HepG2 (cell line): ENCODE results near the gene EYA3. TPM values are rescaled to one million over a fixed set of nuclear protein-coding genes. Genes with fewer than 3 reads are reported as not detected.

Experiments used
- ATAC-seq: fragments of 200-7000 bp; cut with Tn5 transposase; 3 replicates; pipeline ENCODE4 v1.9.1; 2020; ENCODE audit warnings: mild to moderate bottlenecking, moderate library complexity
- BruUV-seq: library from RNA; stranded (reverse); fragments of 400-500 nt; replicated peaks from 2 replicates; lab custom pipeline; 2021; lab: Mats Ljungman, UMichigan
- CTCF ChIA-PET: fragments of 300-600 bp; formaldehyde crosslinking; extraction: SDS; loops from one replicate; lab custom pipeline; 2021; ENCODE audit warnings: low total read pairs, inconsistent platforms, low intra/inter-chr PET ratio; lab: Yijun Ruan, JAX
- POLR2A ChIA-PET: fragments of 350-600 bp; sonication (Branson Sonifier 250); formaldehyde crosslinking; loops from one replicate; lab custom pipeline; 2020; ENCODE audit warnings: antibody characterized with exemption, inconsistent platforms; lab: Yijun Ruan, JAX
- DNase-seq: peaks from one replicate; pipeline ENCODE4 v3.0.0-alpha.2; 2015; ENCODE audit warnings: low spot score
- FAIRE-seq: peaks from 3 replicates; lab custom pipeline; 2011; peaks lifted over from hg19 to GRCh38; lab: Jason Lieb, UNC
- H2AFZ ChIP-seq: one replicate; pipeline ENCODE4 v1.6.1; 2011; ENCODE audit warnings: low read length, inconsistent platforms
- H3K27ac ChIP-seq: fragments of 300-600 bp; 3 replicates; pipeline ENCODE4 v1.8.0; 2011; ENCODE audit warnings: mixed run types, mild to moderate bottlenecking, mixed read lengths, low read length, inconsistent platforms; ENCODE audit not compliant: insufficient read depth; ENCODE audit errors: extremely low read length
- H3K27me3 ChIP-seq, 2 experiments: fragments of 200-600 bp in 1 of 2; 2 replicates in 1 of 2; 3 replicates in 1 of 2; pipeline versions ENCODE4 v1.6.0 to v1.8.0; 2011; ENCODE audit warnings: low read length in 2 of 2, mild to moderate bottlenecking in 2 of 2, moderate library complexity in 2 of 2, inconsistent platforms in 1 of 2; ENCODE audit not compliant: insufficient read depth in 2 of 2, control insufficient read depth in 1 of 2
- H3K36me3 ChIP-seq, 2 experiments: fragments of 200-600 bp in 1 of 2; replicated peaks in 1 of 2; 2 replicates in 1 of 2; 3 replicates in 1 of 2; pipeline versions ENCODE4 v1.5.1 to v1.8.0; 2011; ENCODE audit warnings: low read length in 2 of 2, inconsistent platforms in 1 of 2; ENCODE audit not compliant: insufficient read depth in 2 of 2, control insufficient read depth in 1 of 2
- H3K4me1 ChIP-seq: 2 replicates; pipeline ENCODE4 v1.5.1; 2012; ENCODE audit warnings: low read length, inconsistent platforms; ENCODE audit not compliant: insufficient read depth
- H3K4me2 ChIP-seq: 2 replicates; pipeline ENCODE4 v1.6.0; 2011; ENCODE audit warnings: low read depth, low read length, inconsistent platforms
- H3K4me3 ChIP-seq, 3 experiments: fragments of 200-600 bp in 1 of 3; sonication (generic), shearing (Covaris generic) in 1 of 3; replicated peaks in 1 of 3; 2 replicates each; pipeline ENCODE4 v1.5.1; 2011 to 2016; ENCODE audit warnings: low read length in 3 of 3, inconsistent platforms in 2 of 3, low read depth in 2 of 3, mild to moderate bottlenecking in 2 of 3, control low read depth in 1 of 3, mixed read lengths in 1 of 3; ENCODE audit not compliant: insufficient read depth in 1 of 3
- H3K79me2 ChIP-seq: one replicate; pipeline ENCODE4 v1.6.1; 2011; ENCODE audit warnings: low read length, inconsistent platforms; ENCODE audit not compliant: insufficient read depth
- H3K9ac ChIP-seq: 2 replicates; pipeline ENCODE4 v1.6.0; 2011; ENCODE audit warnings: mild to moderate bottlenecking, low read depth, low read length, inconsistent platforms; ENCODE audit not compliant: insufficient read depth
- H3K9me3 ChIP-seq: 2 replicates; pipeline ENCODE4 v1.5.1; 2012; ENCODE audit warnings: mild to moderate bottlenecking, low read length
- H4K20me1 ChIP-seq: 2 replicates; pipeline ENCODE4 v1.6.0; 2011; ENCODE audit warnings: inconsistent platforms, mild to moderate bottlenecking, low read length, moderate library complexity; ENCODE audit not compliant: insufficient read depth
- ADNP ChIP-seq: sonication (generic); formaldehyde crosslinking; IDR thresholded peaks from 2 replicates; pipeline ENCODE4 v1.4.0; 2020; ENCODE audit warnings: missing genetic modification reagents
- CBFB ChIP-seq: sonication (generic); formaldehyde crosslinking; IDR thresholded peaks from 2 replicates; pipeline ENCODE4 v1.4.0; 2020; ENCODE audit warnings: missing genetic modification reagents
- E2F2 ChIP-seq: sonication (generic); formaldehyde crosslinking; IDR thresholded peaks from 2 replicates; pipeline ENCODE4 v1.4.0; 2020; ENCODE audit warnings: missing genetic modification reagents, borderline replicate concordance
- NCOA2 ChIP-seq: sonication (generic); formaldehyde crosslinking; IDR thresholded peaks from 2 replicates; pipeline ENCODE4 v1.8.0; 2022; ENCODE audit warnings: inconsistent platforms
- ZNF652 ChIP-seq: IDR thresholded peaks from 2 replicates; pipeline ENCODE4 v1.6.1; 2016; ENCODE audit warnings: low read depth, borderline replicate concordance
- WGBS: methylation state at CpG from one replicate; pipeline ENCODE4 v1.1.6; 2017; ENCODE audit warnings: low lambda C conversion rate; 5-methylcytosine and 5-hydroxymethylcytosine counted together
- in situ Hi-C: cut with HindIII; loops from 2 replicates; pipeline ENCODE4 v1.10.0; 2017; ENCODE audit warnings: low pct_unique_long_range_greater_than_20kb; ENCODE audit not compliant: extremely low pct_ligation_motif_present
- intact Hi-C: fragments of 100-400 bp; cut with micrococcal nuclease; formaldehyde crosslinking; loops from one replicate; pipeline ENCODE4 v1.10.0; 2022; ENCODE audit not compliant: unreplicated experiment
- polyA plus RNA-seq, 8 experiments: library from polyadenylated mRNA; depleted of rRNA in 3 of 8; stranded (reverse) in 7 of 8; unstranded in 1 of 8; fragments of >200 nt; fragmentation: Illumina TruSeq in 4 of 8; extraction: Trizol in 4 of 8; gene quantifications; 2 replicates each; pipeline versions ENCODE4 v1.2.1 to v1.2.3, GENCODE V29; 2011 to 2016; ENCODE audit warnings: low read depth in 4 of 8, missing spikeins in 1 of 8, mixed read lengths in 1 of 8; ENCODE audit not compliant: insufficient read depth in 1 of 8
- total RNA-seq, 5 experiments: library from RNA; depleted of rRNA; stranded (reverse); fragments of >200 nt; fragmentation: Illumina TruSeq; extraction: Trizol; gene quantifications; 2 replicates each; pipeline ENCODE4 v1.2.3, GENCODE V29; 2016; ENCODE audit warnings: low read depth in 1 of 5
- TF ChIP-seq, protein P1 (sequence below): IDR thresholded peaks from 2 replicates; pipeline ENCODE4 v1.6.1; 2016; ENCODE audit warnings: low read depth

Gene EYA3
- total and polyA plus RNA-seq, 2 of the 13 experiments (the other 11 are each of a cell fraction or from before 2014, with no cell fraction given): 13.9 to 19.7 TPM

DNA sequence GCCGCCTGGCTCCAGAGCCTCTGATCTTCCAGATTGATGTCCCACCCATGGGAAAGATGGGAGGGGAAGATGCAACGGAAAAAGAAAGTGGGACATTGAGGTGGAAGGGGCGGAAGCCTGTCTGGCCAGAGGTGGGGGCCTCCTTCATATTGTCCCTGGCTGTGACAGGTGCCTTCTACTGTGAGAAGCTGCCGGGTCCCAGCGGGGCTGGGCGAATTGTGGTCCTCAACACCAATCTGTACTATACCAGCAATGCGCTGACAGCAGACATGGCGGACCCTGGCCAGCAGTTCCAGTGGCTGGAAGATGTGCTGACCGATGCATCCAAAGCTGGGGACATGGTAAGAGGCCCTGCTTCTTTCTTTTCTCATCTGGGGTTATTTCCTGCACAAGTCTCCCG, 134.2 kb downstream of the EYA3 start:
- no TSS peak for BruUV-seq
- intact Hi-C loops (no loop called here), in situ Hi-C loops (no loop called here)
- ChIA-PET CTCF (no interaction called here), POLR2A (no interaction called here)
- ATAC-seq (no peak), DNase-seq (no peak), FAIRE-seq (no peak)
- H3K4me1 ChIP-seq: peaks cover 30% of the 10 kb centered on the region
- H3K9me3 ChIP-seq: no peaks in the 10 kb centered on the region
- WGBS: 85% methylated on average over 5 of the region's 10 CpGs
- no peaks in the 10 kb centered on the region for H3K79me2 ChIP-seq
- no peak overlapping the region for H2AFZ ChIP-seq
- H3K27ac ChIP-seq: no peak overlapping the region
- no peaks in the 10 kb centered on the region for H4K20me1 ChIP-seq
- no peak overlapping the region for H3K4me3 ChIP-seq
- no peaks in the 10 kb centered on the region; a peak in 1 of 5 replicates for H3K27me3 ChIP-seq
- H3K9ac ChIP-seq: no peak overlapping the region
- no peaks in the 10 kb centered on the region for H3K36me3 ChIP-seq
- H3K4me2 ChIP-seq: no peak overlapping the region
- TF ChIP-seq ADNP (CRISPR knock-in tag): no peak
- TF ChIP-seq, all 625 proteins: peak for 0

GRCh38 chr1:27952147-27952546, 136.3 kb downstream of the EYA3 start:
- Histone ChIP-seq H3K4me3 (no peak overlapping the region), H3K4me2 (no peak overlapping the region), H3K79me2 (no peaks in the 10 kb centered on the region), H3K27me3 (no peaks in the 10 kb centered on the region; a peak in 1 of 5 replicates), H3K27ac (no peak overlapping the region), H3K9ac (no peak overlapping the region), H3K36me3 (no peaks in the 10 kb centered on the region), H2AFZ (no peak overlapping the region), H3K4me1 (peaks cover 12% of the 10 kb centered on the region), H4K20me1 (no peaks in the 10 kb centered on the region), H3K9me3 (no peaks in the 10 kb centered on the region)
- FAIRE-seq: no peak
- in situ Hi-C loops: no loop called here
- intact Hi-C loops: no loop called here
- ChIA-PET POLR2A (no interaction called here), CTCF (no interaction called here)
- TF ChIP-seq, protein P1, sequence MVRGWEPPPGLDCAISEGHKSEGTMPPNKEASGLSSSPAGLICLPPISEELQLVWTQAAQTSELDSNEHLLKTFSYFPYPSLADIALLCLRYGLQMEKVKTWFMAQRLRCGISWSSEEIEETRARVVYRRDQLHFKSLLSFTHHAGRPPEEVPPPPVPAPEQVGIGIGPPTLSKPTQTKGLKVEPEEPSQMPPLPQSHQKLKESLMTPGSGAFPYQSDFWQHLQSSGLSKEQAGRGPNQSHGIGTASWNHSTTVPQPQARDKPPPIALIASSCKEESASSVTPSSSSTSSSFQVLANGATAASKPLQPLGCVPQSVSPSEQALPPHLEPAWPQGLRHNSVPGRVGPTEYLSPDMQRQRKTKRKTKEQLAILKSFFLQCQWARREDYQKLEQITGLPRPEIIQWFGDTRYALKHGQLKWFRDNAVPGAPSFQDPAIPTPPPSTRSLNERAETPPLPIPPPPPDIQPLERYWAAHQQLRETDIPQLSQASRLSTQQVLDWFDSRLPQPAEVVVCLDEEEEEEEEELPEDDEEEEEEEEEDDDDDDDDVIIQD: no peak
- TF ChIP-seq E2F2 (CRISPR knock-in tag) (no peak), NCOA2 (CRISPR knock-in tag) (no peak), ZNF652 (no peak), CBFB (no peak)
- 20% methylated on average over 3 of the region's 3 CpGs for WGBS
- DNase-seq: no peak
- no TSS peak for BruUV-seq
- ATAC-seq: no peak
